OCI-LY3 (cell line): Measurements from ENCODE around the gene TRAPPC1.

Experiments
- EZH2phosphoT487 ChIP-seq: fragments of 200-600 bp; shearing (Covaris generic); IDR thresholded peaks from 2 replicates; pipeline ENCODE4 v1.6.1; 2018; ENCODE audit warnings: antibody characterized with exemption, mixed run types, low read depth
- TF ChIP-seq, protein P1 (sequence below): fragments of 200-600, 300-600 bp; sonication (generic); IDR thresholded peaks from 2 replicates; pipeline ENCODE4 v1.5.1; 2014; ENCODE audit warnings: antibody characterized with exemption, low read length, low read depth

DNA sequence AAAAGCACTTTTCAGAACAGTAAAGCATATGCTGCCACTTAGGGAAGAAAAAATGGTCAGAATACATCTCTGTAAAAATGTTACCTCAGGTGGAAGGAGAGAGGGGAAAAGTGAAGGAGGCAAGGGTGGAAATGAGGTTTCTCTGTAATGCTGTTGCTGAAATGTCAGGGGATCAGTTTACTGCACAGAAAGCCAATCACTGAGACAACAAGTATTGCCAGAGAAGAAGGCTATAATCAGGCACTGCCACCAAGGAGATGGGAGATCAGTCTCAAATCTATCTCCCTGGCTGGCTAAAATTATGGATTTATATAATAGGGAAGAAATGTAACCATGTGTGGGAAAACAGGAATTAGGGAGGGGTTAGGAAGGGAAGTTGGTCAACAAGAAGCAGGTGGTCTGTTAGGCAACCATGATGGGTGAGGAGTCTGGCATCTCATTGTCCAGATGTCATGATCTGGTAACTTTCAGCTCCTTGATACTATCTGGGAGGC, 42.9 kb upstream of the TRAPPC1 start:
- TF ChIP-seq, protein P1, sequence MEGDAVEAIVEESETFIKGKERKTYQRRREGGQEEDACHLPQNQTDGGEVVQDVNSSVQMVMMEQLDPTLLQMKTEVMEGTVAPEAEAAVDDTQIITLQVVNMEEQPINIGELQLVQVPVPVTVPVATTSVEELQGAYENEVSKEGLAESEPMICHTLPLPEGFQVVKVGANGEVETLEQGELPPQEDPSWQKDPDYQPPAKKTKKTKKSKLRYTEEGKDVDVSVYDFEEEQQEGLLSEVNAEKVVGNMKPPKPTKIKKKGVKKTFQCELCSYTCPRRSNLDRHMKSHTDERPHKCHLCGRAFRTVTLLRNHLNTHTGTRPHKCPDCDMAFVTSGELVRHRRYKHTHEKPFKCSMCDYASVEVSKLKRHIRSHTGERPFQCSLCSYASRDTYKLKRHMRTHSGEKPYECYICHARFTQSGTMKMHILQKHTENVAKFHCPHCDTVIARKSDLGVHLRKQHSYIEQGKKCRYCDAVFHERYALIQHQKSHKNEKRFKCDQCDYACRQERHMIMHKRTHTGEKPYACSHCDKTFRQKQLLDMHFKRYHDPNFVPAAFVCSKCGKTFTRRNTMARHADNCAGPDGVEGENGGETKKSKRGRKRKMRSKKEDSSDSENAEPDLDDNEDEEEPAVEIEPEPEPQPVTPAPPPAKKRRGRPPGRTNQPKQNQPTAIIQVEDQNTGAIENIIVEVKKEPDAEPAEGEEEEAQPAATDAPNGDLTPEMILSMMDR, result no peak
- TF ChIP-seq EZH2phosphoT487, result no peak
